Chondrocyte (in vitro differentiated cells): ENCODE measurements around the gene PLVAP. TPM values are rescaled to one million over a fixed set of nuclear protein-coding genes. Genes with fewer than 3 reads are reported as not detected.

Source experiments
- DNase-seq: peaks from one replicate; pipeline ENCODE4 v3.0.0; 2021; ENCODE audit warnings: mixed read lengths, low spot score
- H3K27ac Mint-ChIP-seq: one replicate; pipeline ENCODE4 v1.8.0; 2021; ENCODE audit warnings: mild to moderate bottlenecking, moderate library complexity, mixed read lengths; ENCODE audit not compliant: unreplicated experiment
- H3K27me3 Mint-ChIP-seq: 2 replicates; pipeline ENCODE4 v1.8.0; 2021; ENCODE audit warnings: low read depth, mixed read lengths
- H3K36me3 Mint-ChIP-seq: 2 replicates; pipeline ENCODE4 v1.8.0; 2021; ENCODE audit warnings: low read depth, mixed read lengths
- H3K4me1 Mint-ChIP-seq: 2 replicates; pipeline ENCODE4 v1.8.0; 2021; ENCODE audit warnings: low read depth, mild to moderate bottlenecking, mixed read lengths
- H3K4me3 Mint-ChIP-seq: one replicate; pipeline ENCODE4 v1.8.0; 2021; ENCODE audit warnings: mild to moderate bottlenecking, moderate library complexity, mixed read lengths; ENCODE audit not compliant: unreplicated experiment
- H3K9me3 Mint-ChIP-seq: 2 replicates; pipeline ENCODE4 v1.8.0; 2021; ENCODE audit warnings: low read depth, mixed read lengths
- total RNA-seq: library from RNA; stranded (reverse); gene quantifications from 3 replicates; pipeline ENCODE4 v1.2.1, GENCODE V29; 2021
- TF ChIP-seq, protein P1 (sequence below): fragments of 200-600 bp; sonication (generic); IDR thresholded peaks from 2 replicates; pipeline ENCODE4 v1.5.0; 2021; ENCODE audit warnings: antibody characterized with exemption, mild to moderate bottlenecking, moderate library complexity

PLVAP gene
- total RNA-seq, 1 donor from 2014 or later = 0.22 TPM

DNA sequence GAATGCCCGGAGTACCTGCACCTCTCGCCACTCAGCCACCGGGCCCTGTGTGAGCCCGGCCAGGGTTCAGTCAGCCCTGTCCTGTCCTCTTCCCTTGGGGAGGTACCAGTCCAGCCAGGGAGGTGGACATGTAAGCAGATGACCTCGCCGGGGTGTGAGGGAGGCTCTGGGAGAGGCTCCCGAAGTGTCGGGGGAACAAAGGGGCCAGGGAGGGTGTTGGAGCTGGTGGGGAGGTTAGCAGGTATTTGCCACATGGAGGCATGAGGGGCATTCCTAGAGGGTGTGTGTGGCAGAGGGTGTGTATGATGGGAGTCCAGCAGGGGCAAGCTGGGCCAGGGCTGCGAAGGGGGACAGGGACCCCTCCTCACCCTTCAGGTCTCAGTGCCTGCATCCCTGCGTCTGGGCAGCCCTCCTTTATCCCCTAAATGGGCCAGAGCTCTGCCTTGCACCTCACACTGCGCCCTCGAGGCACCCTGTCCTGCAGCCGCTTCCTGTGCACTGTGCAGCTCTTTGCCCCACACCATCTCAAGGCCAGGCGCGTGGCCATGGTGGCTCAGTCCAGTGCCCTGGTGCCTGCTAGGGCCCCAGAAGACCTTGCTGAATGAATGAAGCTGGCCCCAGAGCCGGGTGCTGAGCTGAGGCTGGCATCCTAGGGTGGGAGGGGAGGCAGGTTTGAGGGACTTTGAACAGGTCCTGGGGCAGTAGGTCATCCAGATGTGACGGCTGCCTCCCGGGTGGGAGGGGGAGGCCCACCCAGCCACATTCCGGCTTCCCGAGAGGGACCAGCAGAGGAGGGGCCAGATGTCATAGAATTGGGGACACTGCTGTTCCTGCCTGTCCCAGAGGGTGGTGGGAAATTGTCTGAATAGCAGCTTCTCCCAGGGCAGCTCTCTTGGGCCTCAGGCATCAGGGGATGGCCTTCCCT lies 64.7 kb downstream of the PLVAP start:
- no peak for DNase-seq
- H3K9me3 Mint-ChIP-seq = no peaks in the 10 kb centered on the region
- TF ChIP-seq, protein P1, sequence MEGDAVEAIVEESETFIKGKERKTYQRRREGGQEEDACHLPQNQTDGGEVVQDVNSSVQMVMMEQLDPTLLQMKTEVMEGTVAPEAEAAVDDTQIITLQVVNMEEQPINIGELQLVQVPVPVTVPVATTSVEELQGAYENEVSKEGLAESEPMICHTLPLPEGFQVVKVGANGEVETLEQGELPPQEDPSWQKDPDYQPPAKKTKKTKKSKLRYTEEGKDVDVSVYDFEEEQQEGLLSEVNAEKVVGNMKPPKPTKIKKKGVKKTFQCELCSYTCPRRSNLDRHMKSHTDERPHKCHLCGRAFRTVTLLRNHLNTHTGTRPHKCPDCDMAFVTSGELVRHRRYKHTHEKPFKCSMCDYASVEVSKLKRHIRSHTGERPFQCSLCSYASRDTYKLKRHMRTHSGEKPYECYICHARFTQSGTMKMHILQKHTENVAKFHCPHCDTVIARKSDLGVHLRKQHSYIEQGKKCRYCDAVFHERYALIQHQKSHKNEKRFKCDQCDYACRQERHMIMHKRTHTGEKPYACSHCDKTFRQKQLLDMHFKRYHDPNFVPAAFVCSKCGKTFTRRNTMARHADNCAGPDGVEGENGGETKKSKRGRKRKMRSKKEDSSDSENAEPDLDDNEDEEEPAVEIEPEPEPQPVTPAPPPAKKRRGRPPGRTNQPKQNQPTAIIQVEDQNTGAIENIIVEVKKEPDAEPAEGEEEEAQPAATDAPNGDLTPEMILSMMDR = no peak
- H3K4me1 Mint-ChIP-seq = peaks cover 37% of the 10 kb centered on the region
- H3K4me3 Mint-ChIP-seq = peak overlapping the region; percentile 65
- peaks cover 10% of the 10 kb centered on the region for H3K36me3 Mint-ChIP-seq
- peak overlapping the region; percentile 96 for H3K27ac Mint-ChIP-seq
- no peaks in the 10 kb centered on the region for H3K27me3 Mint-ChIP-seq

DNA sequence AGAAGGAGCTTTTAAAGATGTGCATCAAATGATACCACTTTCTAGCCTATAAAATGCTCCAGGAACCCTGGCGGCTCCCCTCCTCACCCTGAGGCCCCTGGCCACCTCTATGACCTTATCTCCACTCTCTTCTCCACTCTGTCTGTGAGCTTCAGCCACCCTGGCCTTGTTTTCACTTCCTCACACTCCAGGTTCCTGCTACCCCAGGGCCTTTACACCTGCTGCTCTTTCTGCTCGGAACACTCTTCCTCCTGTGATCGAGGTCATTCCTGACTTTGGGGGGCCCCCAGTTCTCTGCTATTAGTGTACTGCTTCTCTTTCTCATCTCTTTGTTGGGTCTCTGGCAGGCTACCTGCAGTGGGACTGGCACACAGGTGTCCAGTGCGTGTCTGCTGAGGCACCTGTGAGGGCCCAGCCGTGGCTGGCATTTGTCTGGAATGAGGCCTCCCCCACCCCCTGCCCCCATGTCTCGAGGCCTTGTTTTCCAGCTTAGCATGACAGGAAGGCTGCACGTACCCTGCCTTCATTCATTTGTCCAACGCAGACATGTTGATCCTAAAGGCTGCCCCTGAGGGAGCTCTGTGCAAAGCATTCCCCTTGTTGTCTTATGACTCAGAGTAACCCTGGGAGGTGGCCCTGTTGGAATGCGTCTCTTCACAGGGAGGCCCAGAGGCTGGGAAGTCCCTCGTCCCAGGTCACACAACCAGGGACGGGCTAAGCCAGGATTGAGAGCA lies 65.5 kb downstream of the PLVAP start:
- H3K4me1 Mint-ChIP-seq = peaks cover 40% of the 10 kb centered on the region
- no peak for DNase-seq
- no peaks in the 10 kb centered on the region for H3K9me3 Mint-ChIP-seq
- H3K4me3 Mint-ChIP-seq = peak overlapping the region; percentile 65
- no peaks in the 10 kb centered on the region for H3K27me3 Mint-ChIP-seq
- peak overlapping the region; percentile 96 for H3K27ac Mint-ChIP-seq
- TF ChIP-seq, protein P1 = no peak
- peaks cover 10% of the 10 kb centered on the region for H3K36me3 Mint-ChIP-seq

DNA sequence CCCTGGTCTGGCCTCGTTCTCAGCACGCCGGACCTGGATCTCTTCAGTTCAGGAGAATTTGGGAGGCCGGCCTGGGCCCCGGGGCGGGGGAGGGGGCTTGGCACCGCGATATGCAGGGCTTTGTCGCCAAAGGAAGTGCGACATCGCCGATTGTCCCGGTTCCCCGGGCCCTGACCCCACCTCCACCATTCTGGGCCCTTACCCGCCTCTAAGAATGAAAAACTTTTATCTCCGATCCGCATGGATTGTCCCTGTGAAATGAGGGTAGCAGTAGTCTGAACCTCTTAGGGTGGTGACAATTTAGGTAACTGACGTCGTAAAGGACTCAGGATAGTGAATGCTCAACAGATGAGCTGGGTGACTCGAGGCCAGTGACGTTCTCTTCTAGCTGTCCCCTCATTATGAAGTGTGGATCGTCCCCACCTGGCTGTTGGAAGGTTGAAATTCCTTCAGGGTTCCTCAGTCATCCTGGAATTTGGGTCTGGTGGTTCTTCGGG lies 67.1 kb downstream of the PLVAP start:
- TF ChIP-seq, protein P1 = no peak
- H3K36me3 Mint-ChIP-seq = peaks cover 2% of the 10 kb centered on the region
- H3K27me3 Mint-ChIP-seq = no peaks in the 10 kb centered on the region
- H3K4me3 Mint-ChIP-seq = peak overlapping the region; percentile 85
- H3K27ac Mint-ChIP-seq = peak overlapping the region; percentile 90
- peaks cover 48% of the 10 kb centered on the region for H3K4me1 Mint-ChIP-seq
- no peaks in the 10 kb centered on the region for H3K9me3 Mint-ChIP-seq
- no peak for DNase-seq

DNA sequence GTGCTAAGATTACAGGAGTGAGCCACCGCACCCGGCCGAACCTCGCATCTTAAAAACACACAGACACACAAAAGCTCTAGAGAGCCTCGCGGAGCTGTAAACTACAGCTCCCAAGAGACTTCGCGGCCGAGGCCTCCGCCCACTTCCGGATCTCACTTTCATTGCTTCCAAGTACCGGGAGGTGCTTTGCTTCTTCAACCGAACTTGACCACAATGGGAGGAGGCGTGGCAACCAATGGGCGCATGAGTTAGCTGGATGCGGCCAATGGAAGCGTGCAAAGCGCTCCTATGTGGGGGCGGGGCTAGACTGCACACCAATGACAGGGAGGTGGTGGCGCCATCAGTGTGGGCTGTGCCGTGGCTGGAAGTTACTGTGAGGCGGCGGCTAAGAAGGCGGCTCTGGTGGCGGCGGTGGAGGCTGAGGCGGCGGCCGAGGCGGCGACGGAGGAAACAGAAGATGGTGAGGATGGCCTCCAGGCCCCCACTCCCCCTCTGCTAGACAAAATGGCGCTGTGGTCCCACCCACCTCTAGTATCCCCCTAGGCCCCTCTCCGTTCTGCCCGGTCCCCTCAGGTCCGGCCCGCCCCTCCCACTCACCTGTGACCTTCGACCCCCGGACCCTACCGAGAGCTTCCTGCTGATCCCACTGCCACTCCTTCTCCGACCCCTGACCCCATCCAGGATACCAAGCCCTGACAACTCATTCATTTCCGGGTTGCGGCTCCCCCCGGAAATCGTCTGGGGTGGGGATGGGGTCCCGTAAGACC lies 67.8 kb downstream of the PLVAP start, which contains the start of gene DDA1:
TSS of gene DDA1 (plus strand) at position 366 of the 767 bp plus-strand sequence. CDS start at position 458, 92 bp downstream.
- H3K9me3 Mint-ChIP-seq = no peaks in the 10 kb centered on the region
- H3K4me1 Mint-ChIP-seq = peaks cover 54% of the 10 kb centered on the region
- H3K4me3 Mint-ChIP-seq = peak within 1 kb of the TSS; percentile 85

More for the DNA sequence above, 67.8 kb downstream of the PLVAP start, which contains the start of gene DDA1:
- peaks cover 2% of the 10 kb centered on the region for H3K36me3 Mint-ChIP-seq
- no peaks in the 10 kb centered on the region for H3K27me3 Mint-ChIP-seq
- H3K27ac Mint-ChIP-seq = peak within 1 kb of the TSS; percentile 90
- peak; percentile 99 for DNase-seq
- TF ChIP-seq, protein P1 = no peak
